Mesothelial cell of epicardium (in vitro differentiated cells): ENCODE measurements around the gene PDLIM4. TPM values are rescaled to one million over a fixed set of nuclear protein-coding genes. Genes with fewer than 3 reads are reported as not detected.

Experiments
- DNase-seq, 2 experiments: peaks; one replicate each; pipeline ENCODE4 v3.0.0; 2021; ENCODE audit warnings: low spot score in 2 of 2; ENCODE audit not compliant: unreplicated experiment in 2 of 2
- H3K27ac Mint-ChIP-seq: 2 replicates; pipeline ENCODE4 v1.8.0; 2021; ENCODE audit warnings: mixed read lengths
- H3K27me3 Mint-ChIP-seq: 2 replicates; pipeline ENCODE4 v1.8.0; 2021; ENCODE audit warnings: low read depth, mixed read lengths
- H3K36me3 Mint-ChIP-seq: 2 replicates; pipeline ENCODE4 v1.8.0; 2021; ENCODE audit warnings: mixed read lengths
- H3K4me1 Mint-ChIP-seq: 2 replicates; pipeline ENCODE4 v1.8.0; 2021; ENCODE audit warnings: mixed read lengths
- H3K4me3 Mint-ChIP-seq: 2 replicates; pipeline ENCODE4 v1.8.0; 2021; ENCODE audit warnings: mild to moderate bottlenecking, moderate library complexity, mixed read lengths
- H3K9me3 Mint-ChIP-seq: 2 replicates; pipeline ENCODE4 v1.8.0; 2021; ENCODE audit warnings: mixed read lengths
- CTCF ChIP-seq: fragments of 200-600 bp; sonication (generic); IDR thresholded peaks from one replicate; pipeline ENCODE4 v1.5.0; 2021; ENCODE audit warnings: antibody characterized with exemption; ENCODE audit not compliant: unreplicated experiment
- total RNA-seq: library from RNA; stranded (reverse); gene quantifications from 3 replicates; pipeline ENCODE4 v1.2.1, GENCODE V29; 2021

PDLIM4 gene
- total RNA-seq, 1 donor from 2014 or later = 50.7 TPM

- peak; percentile 95 for TF ChIP-seq CTCF
- Mint-ChIP-seq H3K27me3 (no peaks in the 10 kb centered on the region), H3K4me1 (peaks cover 21% of the 10 kb centered on the region), H3K27ac (peak overlapping the region; percentile 41), H3K4me3 (no peak overlapping the region), H3K9me3 (no peaks in the 10 kb centered on the region), H3K36me3 (peaks cover 17% of the 10 kb centered on the region)
- DNase-seq = peak in 1 of 2 experiments; percentile 88
Observed at GRCh38 chr5:132272311-132273210, 15.1 kb downstream of the PDLIM4 start.

GRCh38 chr5:132273631-132274030, 16.1 kb downstream of the PDLIM4 start:
- Mint-ChIP-seq H3K27ac (no peak overlapping the region), H3K9me3 (no peaks in the 10 kb centered on the region), H3K27me3 (no peaks in the 10 kb centered on the region), H3K4me1 (peaks cover 28% of the 10 kb centered on the region), H3K36me3 (peaks cover 15% of the 10 kb centered on the region), H3K4me3 (no peak overlapping the region)
- DNase-seq = no peak
- TF ChIP-seq CTCF = no peak

- peaks cover 27% of the 10 kb centered on the region for H3K4me1 Mint-ChIP-seq
- H3K4me3 Mint-ChIP-seq = no peak overlapping the region
- H3K27ac Mint-ChIP-seq = no peak overlapping the region
- peaks cover 15% of the 10 kb centered on the region for H3K36me3 Mint-ChIP-seq
- DNase-seq = no peak
- H3K27me3 Mint-ChIP-seq = no peaks in the 10 kb centered on the region
- H3K9me3 Mint-ChIP-seq = no peaks in the 10 kb centered on the region
- TF ChIP-seq CTCF = no peak
Observed at GRCh38 chr5:132274050-132274792, 16.7 kb downstream of the PDLIM4 start.

GRCh38 chr5:132275367-132276220, 18.1 kb downstream of the PDLIM4 start:
- H3K4me1 Mint-ChIP-seq = peaks cover 25% of the 10 kb centered on the region
- no peaks in the 10 kb centered on the region for H3K27me3 Mint-ChIP-seq
- H3K4me3 Mint-ChIP-seq = no peak overlapping the region
- H3K27ac Mint-ChIP-seq = no peak overlapping the region
- TF ChIP-seq CTCF = no peak
- peaks cover 15% of the 10 kb centered on the region for H3K36me3 Mint-ChIP-seq
- no peaks in the 10 kb centered on the region for H3K9me3 Mint-ChIP-seq
- no peak for DNase-seq

GRCh38 chr5:132277256-132277655, 19.8 kb downstream of the PDLIM4 start:
- peaks cover 13% of the 10 kb centered on the region for H3K36me3 Mint-ChIP-seq
- no peaks in the 10 kb centered on the region for H3K27me3 Mint-ChIP-seq
- DNase-seq = no peak
- H3K4me1 Mint-ChIP-seq = peaks cover 25% of the 10 kb centered on the region
- TF ChIP-seq CTCF = no peak
- H3K4me3 Mint-ChIP-seq = no peak overlapping the region
- no peak overlapping the region for H3K27ac Mint-ChIP-seq
- H3K9me3 Mint-ChIP-seq = no peaks in the 10 kb centered on the region
